Measurements from ENCODE around the gene SH3GLB2. TPM values are rescaled to one million over a fixed set of nuclear protein-coding genes. Genes with fewer than 3 reads are reported as not detected.

Gene SH3GLB2
- total RNA-seq, 1 donor from 2014 or later: 50.5 TPM

GRCh38 chr9:129012343-129012742 lies 15.8 kb downstream of the SH3GLB2 start:
- Histone ChIP-seq H3K36me3 (ENCODE audit: control insufficient read depth, insufficient read depth, low read length) (peaks cover 14% of the 10 kb centered on the region), H3K27me3 (ENCODE audit: control insufficient read depth, insufficient read depth, low read length) (no peaks in the 10 kb centered on the region), H3K4me3 (ENCODE audit: low read depth, low read length) (no peak overlapping the region)
- TF ChIP-seq, protein P1, sequence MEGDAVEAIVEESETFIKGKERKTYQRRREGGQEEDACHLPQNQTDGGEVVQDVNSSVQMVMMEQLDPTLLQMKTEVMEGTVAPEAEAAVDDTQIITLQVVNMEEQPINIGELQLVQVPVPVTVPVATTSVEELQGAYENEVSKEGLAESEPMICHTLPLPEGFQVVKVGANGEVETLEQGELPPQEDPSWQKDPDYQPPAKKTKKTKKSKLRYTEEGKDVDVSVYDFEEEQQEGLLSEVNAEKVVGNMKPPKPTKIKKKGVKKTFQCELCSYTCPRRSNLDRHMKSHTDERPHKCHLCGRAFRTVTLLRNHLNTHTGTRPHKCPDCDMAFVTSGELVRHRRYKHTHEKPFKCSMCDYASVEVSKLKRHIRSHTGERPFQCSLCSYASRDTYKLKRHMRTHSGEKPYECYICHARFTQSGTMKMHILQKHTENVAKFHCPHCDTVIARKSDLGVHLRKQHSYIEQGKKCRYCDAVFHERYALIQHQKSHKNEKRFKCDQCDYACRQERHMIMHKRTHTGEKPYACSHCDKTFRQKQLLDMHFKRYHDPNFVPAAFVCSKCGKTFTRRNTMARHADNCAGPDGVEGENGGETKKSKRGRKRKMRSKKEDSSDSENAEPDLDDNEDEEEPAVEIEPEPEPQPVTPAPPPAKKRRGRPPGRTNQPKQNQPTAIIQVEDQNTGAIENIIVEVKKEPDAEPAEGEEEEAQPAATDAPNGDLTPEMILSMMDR (IDR thresholded peaks at IDR 0.05; ENCODE audit: insufficient read depth, low read length, severe bottlenecking): no peak
- DNase-seq (ENCODE audit: low read depth) (no peak), FAIRE-seq (no peak)

DNA sequence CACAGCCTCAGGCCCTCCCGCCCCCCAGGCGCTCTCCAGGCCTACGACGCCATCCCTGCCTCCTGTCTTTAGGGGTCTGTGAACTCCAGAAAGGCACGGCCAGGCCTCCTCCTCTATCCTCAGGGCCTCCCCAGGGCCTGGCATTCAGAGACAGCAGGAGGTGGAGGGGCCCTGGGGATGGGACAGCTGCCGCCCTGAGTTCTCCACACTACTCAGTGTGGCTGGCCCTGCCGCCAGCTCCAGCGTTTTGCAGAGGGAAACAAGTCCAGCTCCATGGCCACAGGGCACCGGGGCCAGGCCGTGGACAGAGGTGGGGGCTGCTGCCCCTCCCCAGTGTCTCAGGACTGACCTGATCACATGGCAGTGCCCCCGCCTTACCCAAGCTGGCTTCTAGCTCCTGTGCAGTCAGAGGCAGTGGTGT lies 16.4 kb downstream of the SH3GLB2 start:
- TF ChIP-seq, protein P1 (IDR thresholded peaks at IDR 0.05; ENCODE audit: insufficient read depth, low read length, severe bottlenecking): no peak
- DNase-seq (ENCODE audit: low read depth) (no peak), FAIRE-seq (no peak)
- Histone ChIP-seq H3K4me3 (ENCODE audit: low read depth, low read length) (no peak overlapping the region), H3K36me3 (ENCODE audit: control insufficient read depth, insufficient read depth, low read length) (peaks cover 14% of the 10 kb centered on the region), H3K27me3 (ENCODE audit: control insufficient read depth, insufficient read depth, low read length) (no peaks in the 10 kb centered on the region)

DNA sequence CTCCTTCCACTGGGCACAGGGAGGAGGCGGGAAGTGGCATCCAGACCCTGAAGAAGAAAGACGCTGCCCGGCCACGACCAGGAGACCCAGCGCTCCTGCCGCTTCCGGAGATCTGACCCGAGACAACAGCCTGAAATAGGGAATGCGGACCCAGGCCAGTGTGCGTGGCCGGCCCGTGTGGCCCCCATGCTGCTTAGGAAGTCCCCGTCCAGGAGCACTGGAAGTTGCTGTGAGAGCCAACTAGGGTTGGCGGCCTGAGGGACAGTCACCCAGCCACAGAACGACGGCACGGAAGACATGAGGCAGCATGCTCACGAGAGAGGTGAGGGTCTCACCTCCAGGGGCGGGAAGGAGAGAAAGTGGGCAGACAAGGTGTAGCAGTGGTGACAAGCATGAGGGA lies 17.0 kb downstream of the SH3GLB2 start:
- Histone ChIP-seq H3K36me3 (ENCODE audit: control insufficient read depth, insufficient read depth, low read length) (peaks cover 19% of the 10 kb centered on the region), H3K27me3 (ENCODE audit: control insufficient read depth, insufficient read depth, low read length) (no peaks in the 10 kb centered on the region), H3K4me3 (ENCODE audit: low read depth, low read length) (no peak overlapping the region)
- DNase-seq (ENCODE audit: low read depth) (no peak), FAIRE-seq (no peak)
- TF ChIP-seq, protein P1 (IDR thresholded peaks at IDR 0.05; ENCODE audit: insufficient read depth, low read length, severe bottlenecking): no peak

GRCh38 chr9:129010267-129010975 lies 17.7 kb downstream of the SH3GLB2 start:
- H3K4me3 ChIP-seq (ENCODE audit: low read depth, low read length): no peak overlapping the region
- no peaks in the 10 kb centered on the region for H3K27me3 ChIP-seq (ENCODE audit: control insufficient read depth, insufficient read depth, low read length)
- H3K36me3 ChIP-seq (ENCODE audit: control insufficient read depth, insufficient read depth, low read length): peaks cover 22% of the 10 kb centered on the region
- FAIRE-seq (no peak), DNase-seq (ENCODE audit: low read depth) (no peak)
- TF ChIP-seq, protein P1 (IDR thresholded peaks at IDR 0.05; ENCODE audit: insufficient read depth, low read length, severe bottlenecking): no peak

GRCh38 chr9:129009584-129010141 lies 18.5 kb downstream of the SH3GLB2 start:
- TF ChIP-seq, protein P1 (IDR thresholded peaks at IDR 0.05; ENCODE audit: insufficient read depth, low read length, severe bottlenecking): no peak
- Histone ChIP-seq H3K27me3 (ENCODE audit: control insufficient read depth, insufficient read depth, low read length) (no peaks in the 10 kb centered on the region), H3K36me3 (ENCODE audit: control insufficient read depth, insufficient read depth, low read length) (peaks cover 26% of the 10 kb centered on the region), H3K4me3 (ENCODE audit: low read depth, low read length) (no peak overlapping the region)
- DNase-seq (ENCODE audit: low read depth) (no peak), FAIRE-seq (no peak)
